Lung (tissue), 12 donors: ENCODE results near the gene AFAP1. TPM values are rescaled to one million over a fixed set of nuclear protein-coding genes. Genes with fewer than 3 reads are reported as not detected.

Source experiments
- ATAC-seq: fragments of 200-7000 bp; cut with Tn5 transposase; one replicate; pipeline ENCODE4 v1.9.1; 2020; ENCODE audit warnings: moderate number of reproducible peaks; ENCODE audit not compliant: insufficient read depth, low FRiP score
- DNase-seq, 3 donors: peaks; one replicate each; pipeline ENCODE4 v3.0.0-alpha.2; 2013 to 2017
- H3K27ac ChIP-seq, 2 donors: one replicate each; pipeline ENCODE4 v1.5.1; 2013; ENCODE audit warnings: mild to moderate bottlenecking in 2 of 2, moderate library complexity in 2 of 2, control low read depth in 1 of 2, inconsistent platforms in 1 of 2, low read depth in 1 of 2, low read length in 1 of 2
- H3K27me3 ChIP-seq, 3 donors: one replicate each; pipeline ENCODE4 v1.5.1; 2013; ENCODE audit warnings: low read length in 2 of 3; ENCODE audit not compliant: control insufficient read depth in 3 of 3, insufficient read depth in 3 of 3
- H3K36me3 ChIP-seq, 4 donors: one replicate each; pipeline ENCODE4 v1.5.1; 2013; ENCODE audit warnings: low read length in 4 of 4, mild to moderate bottlenecking in 1 of 4, moderate library complexity in 1 of 4; ENCODE audit not compliant: control insufficient read depth in 4 of 4, insufficient read depth in 4 of 4
- H3K4me1 ChIP-seq, 5 donors: one replicate each; pipeline ENCODE4 v1.5.1; 2013; ENCODE audit warnings: low read length in 5 of 5, mild to moderate bottlenecking in 2 of 5, moderate library complexity in 1 of 5; ENCODE audit not compliant: control insufficient read depth in 5 of 5, insufficient read depth in 5 of 5
- H3K4me3 ChIP-seq: one replicate; pipeline ENCODE4 v1.5.1; 2013; ENCODE audit warnings: mild to moderate bottlenecking, control low read depth, moderate library complexity
- H3K9ac ChIP-seq, 2 donors: one replicate each; pipeline ENCODE4 v1.5.1; 2013; ENCODE audit warnings: low read length in 2 of 2, control low read depth in 1 of 2; ENCODE audit not compliant: insufficient read depth in 1 of 2
- H3K9me3 ChIP-seq, 4 donors: one replicate each; pipeline ENCODE4 v1.5.1; 2013; ENCODE audit warnings: low read length in 3 of 4, mild to moderate bottlenecking in 1 of 4, moderate library complexity in 1 of 4; ENCODE audit not compliant: control insufficient read depth in 4 of 4, insufficient read depth in 3 of 4
- WGBS, 2 donors: extraction: QIAGEN DNeasy Blood & Tissue Kit; methylation state at CpG; one replicate each; pipeline ENCODE4 v1.1.7; 2013; 5-methylcytosine and 5-hydroxymethylcytosine counted together
- polyA plus RNA-seq, 2 donors: library from polyadenylated mRNA; stranded (reverse); fragments of 200-250 nt; gene quantifications; one replicate each; pipeline ENCODE4 v1.2.1, GENCODE V29; 2013
- total RNA-seq, 2 donors: library from RNA; depleted of rRNA in 1 of 2; stranded (reverse); fragments of >200 nt in 1 of 2; gene quantifications; one replicate each; pipeline ENCODE4 v1.2.1, GENCODE V29; 2014 to 2021
- TF ChIP-seq, protein P1 (sequence below): IDR thresholded peaks from 2 replicates; pipeline ENCODE4 v1.5.1; 2012; ENCODE audit warnings: mild to moderate bottlenecking; ENCODE audit errors: control extremely low read depth, extremely low read depth
- donor health status: control.
- donor health status: control.
- donor health status: Bipolar disorder and iron deficiency.
- donor health status: healthy.
- donor health status: DM: yes; HTN: yes; CAD: no.

AFAP1 gene
- total and polyA plus RNA-seq, 4 donors = 5.3 to 34.1 (median 12.3) TPM

DNA sequence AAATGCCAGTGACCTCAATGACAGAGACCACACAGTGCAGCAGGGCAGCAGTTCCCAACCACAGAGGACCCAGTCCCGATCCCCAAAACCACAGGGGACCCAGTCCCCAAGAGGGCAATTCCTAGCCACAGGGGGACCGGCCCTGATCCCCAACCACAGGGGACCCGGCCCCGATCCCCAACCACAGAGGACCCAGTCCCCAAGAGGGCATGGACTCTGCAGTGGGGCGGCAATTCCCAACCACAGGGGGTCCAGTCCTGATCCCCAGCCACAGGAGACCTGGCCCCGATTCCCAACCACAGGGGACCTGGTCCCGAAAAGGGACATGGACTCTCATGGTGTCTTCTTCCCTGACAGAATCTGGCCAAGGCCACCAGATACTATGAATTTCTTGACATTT lies 136.3 kb downstream of the AFAP1 start:
- H3K4me3 ChIP-seq = no peak overlapping the region
- ATAC-seq = no peak
- TF ChIP-seq, protein P1, sequence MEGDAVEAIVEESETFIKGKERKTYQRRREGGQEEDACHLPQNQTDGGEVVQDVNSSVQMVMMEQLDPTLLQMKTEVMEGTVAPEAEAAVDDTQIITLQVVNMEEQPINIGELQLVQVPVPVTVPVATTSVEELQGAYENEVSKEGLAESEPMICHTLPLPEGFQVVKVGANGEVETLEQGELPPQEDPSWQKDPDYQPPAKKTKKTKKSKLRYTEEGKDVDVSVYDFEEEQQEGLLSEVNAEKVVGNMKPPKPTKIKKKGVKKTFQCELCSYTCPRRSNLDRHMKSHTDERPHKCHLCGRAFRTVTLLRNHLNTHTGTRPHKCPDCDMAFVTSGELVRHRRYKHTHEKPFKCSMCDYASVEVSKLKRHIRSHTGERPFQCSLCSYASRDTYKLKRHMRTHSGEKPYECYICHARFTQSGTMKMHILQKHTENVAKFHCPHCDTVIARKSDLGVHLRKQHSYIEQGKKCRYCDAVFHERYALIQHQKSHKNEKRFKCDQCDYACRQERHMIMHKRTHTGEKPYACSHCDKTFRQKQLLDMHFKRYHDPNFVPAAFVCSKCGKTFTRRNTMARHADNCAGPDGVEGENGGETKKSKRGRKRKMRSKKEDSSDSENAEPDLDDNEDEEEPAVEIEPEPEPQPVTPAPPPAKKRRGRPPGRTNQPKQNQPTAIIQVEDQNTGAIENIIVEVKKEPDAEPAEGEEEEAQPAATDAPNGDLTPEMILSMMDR = no peak
- no peaks in the 10 kb centered on the region for H3K9me3 ChIP-seq
- no peak for DNase-seq
- no peaks in the 10 kb centered on the region for H3K27me3 ChIP-seq
- peaks cover 0 to 18% (median 12%) of the 10 kb centered on the region in 4 donors for H3K36me3 ChIP-seq
- no peak overlapping the region for H3K27ac ChIP-seq
- WGBS, 2 donors = 90 to 95% methylated on average over 7 of the region's 7 CpGs
- peaks cover 0 to 44% (median 40%) of the 10 kb centered on the region in 5 donors for H3K4me1 ChIP-seq
- H3K9ac ChIP-seq = no peak overlapping the region

DNA sequence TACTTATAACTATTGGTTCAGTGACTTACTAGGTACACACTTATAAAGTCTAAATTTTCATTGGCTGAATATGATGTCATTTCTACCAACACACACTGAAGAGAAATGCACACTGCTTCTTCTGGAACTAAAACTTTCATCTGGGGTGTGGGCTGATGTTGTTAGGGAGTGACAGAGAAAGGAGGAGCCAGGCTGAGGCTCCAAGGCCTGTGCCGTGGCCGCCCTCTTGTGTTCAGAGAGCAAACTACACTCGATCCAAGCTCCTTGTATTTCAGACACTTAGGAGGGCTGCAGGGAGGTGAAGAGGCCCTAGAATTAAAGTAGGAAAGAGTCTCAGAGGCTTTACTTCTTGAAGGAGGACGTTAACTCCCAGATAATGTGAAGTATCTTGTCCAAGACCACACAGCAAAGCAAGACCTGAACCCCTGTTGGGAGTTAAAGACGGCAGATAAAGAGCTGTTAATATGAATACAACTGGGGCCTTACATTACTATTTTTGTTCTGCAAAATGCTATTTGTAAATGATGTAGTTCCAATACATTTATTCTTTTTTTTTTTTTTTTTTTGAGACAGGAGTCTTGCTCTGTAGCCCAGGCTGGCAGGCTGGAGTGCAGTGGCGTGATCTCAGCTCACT lies 137.5 kb downstream of the AFAP1 start:
- H3K27me3 ChIP-seq = no peaks in the 10 kb centered on the region
- H3K4me1 ChIP-seq = peaks cover 0 to 32% (median 30%) of the 10 kb centered on the region in 5 donors
- H3K9ac ChIP-seq = no peak overlapping the region
- 32 to 34% methylated on average over 6 of the region's 6 CpGs for WGBS, 2 donors
- ATAC-seq = peak; percentile 63
- H3K36me3 ChIP-seq = peaks cover 0 to 20% (median 14%) of the 10 kb centered on the region in 4 donors
- H3K9me3 ChIP-seq = no peaks in the 10 kb centered on the region
- TF ChIP-seq, protein P1 = peak; percentile 89
- peak; percentile 89 to 92 (median 90) for DNase-seq
- no peak overlapping the region for H3K4me3 ChIP-seq
- H3K27ac ChIP-seq = no peak overlapping the region

DNA sequence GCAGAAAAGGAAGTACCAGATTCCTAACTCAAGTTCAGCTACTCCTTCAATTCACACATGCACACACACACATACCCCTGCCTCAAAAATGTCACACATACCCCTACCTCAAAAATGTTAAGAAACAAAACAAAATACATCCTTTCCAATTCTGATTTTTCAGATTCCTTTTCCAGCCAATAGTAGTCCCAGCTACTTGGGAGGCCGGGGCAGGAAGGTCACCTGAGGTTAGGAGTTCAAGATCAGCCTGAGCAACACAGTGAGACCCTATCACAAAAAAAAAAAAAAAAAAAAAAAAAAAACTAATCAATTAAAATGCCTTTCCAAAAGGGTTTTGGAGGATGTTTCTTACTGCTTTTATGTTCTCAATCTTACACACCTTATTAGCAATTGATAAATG lies 138.0 kb downstream of the AFAP1 start:
- no peak overlapping the region for H3K27ac ChIP-seq
- H3K4me1 ChIP-seq = peaks cover 0 to 26% (median 25%) of the 10 kb centered on the region in 5 donors
- no peak overlapping the region for H3K9ac ChIP-seq
- DNase-seq (no peak), ATAC-seq (no peak)
- H3K36me3 ChIP-seq = peaks cover 0 to 20% (median 15%) of the 10 kb centered on the region in 4 donors
- H3K9me3 ChIP-seq = no peaks in the 10 kb centered on the region
- no peaks in the 10 kb centered on the region for H3K27me3 ChIP-seq
- TF ChIP-seq, protein P1 = no peak
- WGBS, 2 donors = 43 to 63% methylated on average over 1 of the region's 1 CpG
- no peak overlapping the region for H3K4me3 ChIP-seq

DNA sequence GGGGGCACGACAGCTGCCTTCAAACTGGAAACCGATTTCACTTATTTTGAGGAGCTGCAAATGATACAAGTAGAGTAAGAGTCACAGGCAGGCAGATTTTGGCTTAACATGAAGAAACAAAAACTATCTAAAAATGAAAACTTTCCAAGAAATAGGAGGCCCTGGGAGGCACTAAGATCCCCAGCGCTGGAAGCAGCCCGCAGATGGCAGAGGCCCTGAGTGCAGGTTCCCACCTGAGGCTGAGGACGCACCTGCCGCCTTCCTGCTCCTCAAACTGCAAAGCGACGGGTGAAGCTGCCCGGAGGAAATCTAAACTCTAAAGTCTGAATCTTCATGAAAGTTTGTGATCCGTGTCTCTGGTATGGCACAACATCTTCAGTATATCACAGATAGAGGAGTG lies 138.7 kb downstream of the AFAP1 start:
- H3K4me3 ChIP-seq = no peak overlapping the region
- no peak for DNase-seq
- 95% methylated on average over 10 of the region's 10 CpGs for WGBS, 2 donors

More for the DNA sequence above, 138.7 kb downstream of the AFAP1 start:
- Histone ChIP-seq H3K36me3 (peaks cover 0 to 20% (median 15%) of the 10 kb centered on the region in 4 donors), H3K27me3 (no peaks in the 10 kb centered on the region), H3K4me1 (peaks cover 0 to 20% (median 19%) of the 10 kb centered on the region in 5 donors), H3K9ac (no peak overlapping the region), H3K27ac (no peak overlapping the region), H3K9me3 (no peaks in the 10 kb centered on the region)
- no peak for ATAC-seq
- TF ChIP-seq, protein P1 = no peak
